GM12875 (cell line): Measurements from ENCODE around the gene TMEM43.

Experiments used
- H3K4me3 ChIP-seq: one replicate; pipeline ENCODE4 v1.5.1; 2011; ENCODE audit warnings: low read depth, low read length, control low read depth
- TF ChIP-seq, protein P1 (sequence below): IDR thresholded peaks from 2 replicates; pipeline ENCODE4 v1.5.1; 2011; ENCODE audit warnings: low read depth, mild to moderate bottlenecking, control low read depth, inconsistent platforms, low read length, moderate library complexity, borderline replicate concordance; ENCODE audit not compliant: insufficient read depth

Gene TMEM43

GRCh38 chr3:14133188-14133800 is 8.4 kb downstream of the TMEM43 start:
- TF ChIP-seq, protein P1, sequence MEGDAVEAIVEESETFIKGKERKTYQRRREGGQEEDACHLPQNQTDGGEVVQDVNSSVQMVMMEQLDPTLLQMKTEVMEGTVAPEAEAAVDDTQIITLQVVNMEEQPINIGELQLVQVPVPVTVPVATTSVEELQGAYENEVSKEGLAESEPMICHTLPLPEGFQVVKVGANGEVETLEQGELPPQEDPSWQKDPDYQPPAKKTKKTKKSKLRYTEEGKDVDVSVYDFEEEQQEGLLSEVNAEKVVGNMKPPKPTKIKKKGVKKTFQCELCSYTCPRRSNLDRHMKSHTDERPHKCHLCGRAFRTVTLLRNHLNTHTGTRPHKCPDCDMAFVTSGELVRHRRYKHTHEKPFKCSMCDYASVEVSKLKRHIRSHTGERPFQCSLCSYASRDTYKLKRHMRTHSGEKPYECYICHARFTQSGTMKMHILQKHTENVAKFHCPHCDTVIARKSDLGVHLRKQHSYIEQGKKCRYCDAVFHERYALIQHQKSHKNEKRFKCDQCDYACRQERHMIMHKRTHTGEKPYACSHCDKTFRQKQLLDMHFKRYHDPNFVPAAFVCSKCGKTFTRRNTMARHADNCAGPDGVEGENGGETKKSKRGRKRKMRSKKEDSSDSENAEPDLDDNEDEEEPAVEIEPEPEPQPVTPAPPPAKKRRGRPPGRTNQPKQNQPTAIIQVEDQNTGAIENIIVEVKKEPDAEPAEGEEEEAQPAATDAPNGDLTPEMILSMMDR, result no peak
- H3K4me3 ChIP-seq, result no peak overlapping the region

- TF ChIP-seq, protein P1, result no peak
- H3K4me3 ChIP-seq, result no peak overlapping the region
These were observed 9.0 kb downstream of the TMEM43 start for GRCh38 chr3:14133876-14134275.

- TF ChIP-seq, protein P1, result no peak
- H3K4me3 ChIP-seq, result no peak overlapping the region
These were observed 9.4 kb downstream of the TMEM43 start for GRCh38 chr3:14134291-14134690.

GRCh38 chr3:14135581-14135980 is 10.7 kb downstream of the TMEM43 start:
- TF ChIP-seq, protein P1, result no peak

DNA sequence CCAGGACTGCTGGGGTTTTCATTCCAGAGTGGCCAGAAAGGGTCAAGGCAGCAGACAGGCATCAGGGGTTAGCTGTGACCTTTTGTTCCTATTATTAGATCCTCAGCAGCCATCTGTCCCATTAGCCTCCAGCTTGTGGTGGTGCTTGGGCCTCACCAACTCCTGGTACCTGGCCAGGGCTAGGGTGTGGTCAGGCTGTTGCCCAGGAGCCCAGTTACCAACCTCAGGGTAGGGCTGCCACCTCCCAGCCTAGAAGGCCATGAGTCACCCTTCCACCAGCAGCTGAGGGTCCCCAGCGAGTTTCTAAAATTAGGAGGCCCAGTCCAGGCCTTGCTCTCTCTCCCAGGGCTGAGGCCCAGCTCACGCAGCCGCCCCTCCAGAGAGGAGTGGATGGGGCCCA is 12.2 kb downstream of the TMEM43 start:
- H3K4me3 ChIP-seq, result no peak overlapping the region
- TF ChIP-seq, protein P1, result no peak

More at GRCh38 chr3:14135581-14135980, 10.7 kb downstream of the TMEM43 start:
- H3K4me3 ChIP-seq, result no peak overlapping the region

- TF ChIP-seq, protein P1, result no peak
- H3K4me3 ChIP-seq, result no peak overlapping the region
These were observed 12.6 kb downstream of the TMEM43 start for GRCh38 chr3:14137445-14137844.

DNA sequence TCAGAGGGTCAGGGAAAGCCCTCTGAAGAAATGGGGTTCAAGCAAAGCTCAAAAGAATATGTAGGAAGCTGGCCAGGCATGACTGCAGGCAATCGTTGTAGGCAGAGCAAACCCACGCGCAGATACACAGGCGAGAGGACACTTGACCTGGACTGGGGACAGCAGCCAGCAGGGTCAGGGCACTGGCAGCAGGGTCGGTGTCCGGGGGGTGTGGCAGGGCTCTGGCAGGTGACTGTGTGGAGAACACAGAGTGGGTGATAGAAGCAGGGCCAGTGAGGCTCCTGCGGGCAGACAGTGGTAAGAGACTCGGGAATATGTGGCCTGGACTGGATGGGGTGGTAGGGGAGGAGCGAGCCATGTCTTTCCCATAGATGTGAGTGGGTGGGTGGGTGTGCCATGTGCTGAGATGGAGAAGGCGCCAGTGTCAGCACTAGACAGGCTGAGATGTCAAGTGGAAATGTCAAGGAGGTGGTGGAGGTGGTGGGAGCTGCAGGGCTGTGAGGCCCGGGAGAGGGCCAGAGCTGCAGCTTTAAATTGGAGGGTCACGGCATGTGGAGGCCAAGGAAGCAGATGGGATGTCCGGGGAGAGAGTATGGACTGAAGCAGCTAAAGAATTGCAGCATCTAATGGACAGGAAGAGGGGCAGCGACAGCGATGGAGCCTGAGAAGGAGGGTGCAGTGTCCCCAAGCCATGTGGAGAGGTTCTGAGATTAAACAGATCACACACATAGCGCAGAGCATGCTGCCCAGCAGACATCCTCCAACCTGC is 13.4 kb downstream of the TMEM43 start:
- TF ChIP-seq, protein P1, result no peak
- no peak overlapping the region for H3K4me3 ChIP-seq
